ENCODE results near the gene TES.

Gene TES

DNA sequence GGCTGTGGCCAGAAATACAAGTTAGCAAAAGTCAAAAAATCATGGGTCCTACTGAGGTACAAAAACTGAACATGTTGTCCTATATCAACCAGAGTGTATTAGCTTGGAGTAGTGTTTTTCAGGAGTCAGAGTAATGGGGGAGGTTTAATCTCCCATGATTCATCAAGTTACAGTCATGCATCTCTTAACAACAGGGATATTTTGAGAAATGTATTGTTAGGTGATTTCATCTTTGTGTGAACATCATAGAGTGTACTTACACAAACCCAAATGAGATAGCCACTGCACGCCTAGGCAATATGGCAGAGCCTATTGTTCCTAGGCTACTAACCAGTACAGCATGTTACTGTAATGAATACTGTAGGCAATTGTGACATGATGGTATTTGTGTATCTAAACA is 14.9 kb upstream of the TES start:
- FAIRE-seq = no peak

DNA sequence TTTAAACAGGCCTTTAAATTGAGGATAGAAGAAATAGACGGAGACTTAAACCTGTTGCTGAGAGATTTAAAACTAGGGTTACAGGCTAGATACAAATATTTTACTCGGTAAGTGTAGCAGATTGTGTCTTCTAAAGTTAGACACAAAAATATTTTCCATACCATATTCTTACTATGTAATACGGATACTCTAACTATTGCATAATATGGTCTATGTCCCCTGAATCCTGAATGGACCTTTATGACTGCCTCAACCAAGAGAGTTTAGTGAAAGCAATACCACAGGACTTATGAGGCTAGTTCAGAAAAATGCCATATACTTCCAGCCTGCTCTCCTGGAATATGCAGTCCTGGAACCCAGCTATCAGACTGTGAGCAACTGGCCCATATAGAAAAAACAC is 13.4 kb upstream of the TES start:
- no peak for FAIRE-seq

DNA sequence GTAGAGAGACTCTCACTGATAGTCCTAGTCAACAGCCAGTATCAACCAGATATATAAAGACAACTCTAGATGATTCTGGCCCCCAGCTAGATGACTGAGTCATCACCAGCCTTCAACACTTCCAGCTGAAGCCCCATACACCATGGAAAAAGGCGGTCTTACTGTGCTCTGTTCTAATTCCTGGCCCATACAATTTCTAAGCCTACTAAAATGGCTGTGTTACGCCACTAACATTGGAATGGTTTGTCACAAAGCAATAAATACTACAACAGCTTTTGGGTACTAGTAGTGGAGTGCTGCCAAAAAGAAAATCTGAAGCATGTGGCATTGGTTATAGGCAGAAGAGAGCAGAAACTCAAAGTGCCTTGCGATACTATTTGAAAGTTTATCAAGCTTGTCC is 13.0 kb upstream of the TES start:
- FAIRE-seq = no peak

DNA sequence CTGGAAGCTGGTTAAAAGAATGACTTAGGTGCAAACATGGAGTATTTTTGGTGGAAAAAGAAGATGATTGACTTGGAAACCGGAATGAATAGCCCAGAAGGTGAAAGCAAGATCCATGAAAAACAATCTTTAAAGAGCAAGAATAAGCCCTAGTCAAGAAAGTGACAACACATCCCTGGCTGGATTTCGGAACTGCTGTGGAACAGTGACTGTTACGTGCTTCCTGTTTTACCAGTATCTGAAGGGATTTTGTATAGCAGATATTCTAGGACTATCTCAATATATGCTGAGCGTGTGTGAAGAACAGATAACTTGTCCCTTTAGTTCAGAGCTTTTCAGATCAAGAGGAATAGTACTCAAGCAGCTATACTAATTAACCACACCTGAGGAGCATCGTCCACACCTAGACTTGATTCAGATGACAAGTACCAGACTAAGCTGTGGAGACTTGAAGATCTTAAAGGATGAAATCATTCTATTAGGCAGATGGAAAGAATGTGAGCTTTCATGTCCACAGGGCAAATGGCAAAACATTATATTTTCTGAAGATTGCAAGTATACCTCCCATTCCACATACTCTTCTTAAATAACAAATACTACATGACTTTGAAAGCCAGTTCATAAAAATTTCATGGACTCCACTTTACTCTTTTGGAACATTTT is 11.5 kb upstream of the TES start:
- FAIRE-seq = no peak

DNA sequence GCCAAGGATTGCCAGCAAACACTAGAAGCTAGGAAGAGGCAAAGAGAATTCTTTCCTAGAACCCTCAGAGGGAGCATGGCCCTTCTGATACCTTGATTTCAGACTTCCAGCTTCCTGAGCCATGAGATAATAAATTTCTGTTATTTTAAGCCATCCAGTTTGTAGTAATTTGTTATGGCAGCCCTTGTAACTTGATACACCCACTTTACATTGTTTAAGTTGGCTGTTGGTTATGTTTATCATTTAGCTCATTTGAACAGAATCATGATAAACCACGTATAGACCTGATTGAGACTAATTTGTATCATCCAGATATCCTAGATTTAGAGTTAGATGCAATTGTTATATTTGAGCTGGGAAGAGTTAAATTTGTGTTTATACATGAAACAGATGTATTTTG is 9.4 kb upstream of the TES start:
- no peak for FAIRE-seq

GRCh38 chr7:116206141-116206540 is 4.2 kb upstream of the TES start:
- FAIRE-seq = no peak

- FAIRE-seq = no peak
These were observed 1.4 kb upstream of the TES start for GRCh38 chr7:116208919-116209318.

DNA sequence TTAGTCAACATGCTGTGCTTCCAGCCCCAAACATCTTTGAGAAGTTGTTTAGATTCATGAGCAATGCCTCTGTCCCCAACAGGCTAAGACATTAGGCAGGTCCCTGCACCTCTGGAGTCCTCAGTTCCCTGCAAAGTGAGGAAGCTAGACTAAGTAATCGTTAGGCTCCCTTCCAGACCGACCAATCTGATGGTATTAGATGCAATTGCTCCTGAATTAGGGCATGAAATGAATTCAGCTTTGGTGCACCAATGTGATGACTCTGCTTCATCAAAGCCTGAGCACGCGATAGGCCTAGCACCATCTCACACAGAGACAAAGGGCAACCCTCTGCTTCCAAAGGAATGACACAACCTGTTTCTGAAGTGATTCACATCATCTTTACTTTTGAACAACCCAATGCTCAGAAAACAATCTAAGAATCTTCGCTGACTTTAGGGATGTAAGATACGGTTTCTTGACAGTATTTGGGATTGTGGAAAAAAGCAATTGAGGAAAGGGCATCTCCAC is 723 bp upstream of the TES start:
- FAIRE-seq = no peak

- no peak for FAIRE-seq
These were observed 920 bp downstream of the TES start for GRCh38 chr7:116211006-116211912.

DNA sequence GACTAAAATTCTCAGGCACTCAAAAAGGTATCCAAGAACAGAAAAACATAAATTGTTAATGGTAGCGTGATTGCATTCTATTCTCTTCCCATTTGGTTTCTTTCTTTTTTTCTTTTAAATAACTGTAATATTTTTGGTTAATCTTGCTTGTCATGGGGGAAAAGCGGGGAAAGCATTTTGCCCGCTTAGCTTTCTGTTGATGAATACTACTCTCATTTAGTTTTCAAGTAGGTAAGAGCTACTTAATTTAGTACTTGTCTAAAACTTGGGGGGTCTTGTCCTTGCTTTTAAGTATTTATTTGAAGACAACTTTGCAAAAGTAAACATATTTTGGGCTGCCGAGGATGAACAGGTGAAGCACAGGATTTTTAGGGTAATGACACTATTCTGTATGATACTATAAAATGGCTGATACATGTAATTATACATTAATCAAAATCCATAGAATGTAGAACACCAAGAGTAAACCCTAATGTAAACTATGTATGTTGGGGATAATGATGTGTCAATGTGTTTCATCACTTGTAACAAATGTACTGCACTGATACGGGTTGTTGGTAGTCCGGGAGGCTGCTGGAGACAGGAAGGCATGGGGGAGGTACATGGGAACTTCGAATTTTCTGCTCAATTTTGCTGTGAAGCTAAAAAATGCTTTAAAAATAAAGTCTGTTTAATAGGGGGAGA is 1.7 kb downstream of the TES start:
- peak; percentile 15 for FAIRE-seq

GRCh38 chr7:116212869-116213268 is 2.5 kb downstream of the TES start:
- peak; percentile 85 for FAIRE-seq

DNA sequence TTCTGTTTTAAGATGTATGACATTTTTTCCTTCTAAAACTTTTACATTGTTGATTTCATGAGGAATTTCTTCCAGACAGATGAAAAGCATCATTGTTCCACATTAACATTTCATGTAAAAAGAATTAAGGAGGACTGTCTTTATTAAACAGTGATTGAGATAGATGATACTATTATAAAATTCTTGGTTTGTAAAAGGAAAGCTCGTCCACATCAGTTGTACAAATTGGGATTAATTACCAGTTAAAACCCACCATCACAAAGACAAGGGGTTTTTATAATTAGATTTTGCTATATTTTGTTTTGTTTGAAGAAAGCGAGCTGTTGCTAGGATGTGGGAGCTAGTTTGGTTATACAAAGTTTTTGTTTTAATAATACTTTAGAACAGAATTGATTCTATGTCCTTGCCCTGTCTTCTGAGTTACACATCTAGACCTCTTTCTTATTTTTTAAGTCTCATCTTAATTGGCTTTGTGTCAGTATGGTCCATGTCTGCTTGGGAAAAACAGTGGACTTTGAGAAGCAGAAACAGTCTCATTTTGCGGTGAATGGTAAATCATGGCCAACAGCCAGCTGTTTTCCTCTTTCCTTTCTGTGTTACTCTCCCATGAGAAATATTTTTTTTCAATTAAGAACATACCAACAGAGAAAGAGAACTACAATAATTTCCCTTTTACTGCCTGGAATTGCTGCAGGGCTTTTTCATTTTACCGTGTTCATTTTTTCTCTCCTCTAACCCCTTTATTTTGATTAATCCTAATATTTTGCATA is 3.2 kb downstream of the TES start:
- FAIRE-seq = no peak

- no peak for FAIRE-seq
These were observed 4.6 kb downstream of the TES start for GRCh38 chr7:116214921-116215320.

- FAIRE-seq = no peak
These were observed 5.2 kb downstream of the TES start for GRCh38 chr7:116215551-116215950.

DNA sequence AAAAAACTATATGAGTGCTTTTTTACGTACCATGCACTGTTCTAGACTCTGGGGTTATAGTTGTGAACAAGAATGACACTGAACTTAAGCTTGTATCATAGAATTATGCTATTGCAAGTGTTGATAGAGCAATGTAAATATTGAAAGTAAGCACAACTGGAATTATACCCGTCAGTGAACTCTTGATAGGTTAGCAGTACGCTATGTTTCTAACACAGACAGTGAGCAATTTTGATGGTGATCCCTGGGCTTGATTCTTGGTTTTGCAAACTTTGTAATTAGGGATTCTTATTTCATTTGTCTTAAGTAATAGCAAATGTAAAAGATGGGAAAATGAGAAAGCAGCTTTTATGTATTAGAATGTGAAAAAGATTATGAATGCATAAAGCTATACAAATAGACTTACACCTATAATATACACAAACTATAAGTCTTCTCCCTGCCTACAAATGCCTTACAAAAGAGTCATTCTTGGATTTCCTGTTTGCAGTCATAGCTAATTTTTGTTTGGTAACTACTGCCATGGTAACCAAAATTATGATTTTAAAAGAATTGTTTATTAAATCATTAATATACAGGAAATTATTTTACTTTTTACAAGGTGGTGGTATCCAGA is 6.7 kb downstream of the TES start:
- FAIRE-seq = no peak

DNA sequence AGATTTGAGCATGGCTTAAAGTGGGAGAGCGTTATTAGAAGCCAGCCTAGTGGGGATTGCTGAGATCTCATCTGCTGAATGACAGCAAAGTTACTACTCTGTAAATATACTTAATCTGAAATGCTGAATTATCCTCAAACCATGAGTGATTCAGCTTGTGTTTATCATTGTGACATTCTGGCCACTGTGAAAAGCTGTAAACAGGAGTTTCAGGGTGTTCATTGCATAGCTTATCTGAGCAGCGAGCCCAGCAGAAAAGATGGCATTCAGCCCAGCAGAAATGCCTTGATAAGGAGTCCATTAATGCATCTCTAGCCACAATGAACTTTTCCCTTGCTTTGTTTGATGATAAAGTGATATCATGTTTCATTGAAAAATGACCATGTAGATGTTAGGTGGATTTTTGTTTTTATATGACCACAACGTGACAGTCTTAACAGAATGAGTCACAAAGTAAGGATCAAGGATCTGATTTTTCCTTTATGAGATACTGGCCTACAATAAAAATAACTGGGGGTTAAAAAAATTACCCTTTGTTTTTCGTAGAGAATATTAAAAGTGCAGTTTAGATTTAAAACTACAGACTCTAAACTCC is 7.8 kb downstream of the TES start:
- peak; percentile 39 for FAIRE-seq

- no peak for FAIRE-seq
These were observed 8.4 kb downstream of the TES start for GRCh38 chr7:116218747-116219146.

DNA sequence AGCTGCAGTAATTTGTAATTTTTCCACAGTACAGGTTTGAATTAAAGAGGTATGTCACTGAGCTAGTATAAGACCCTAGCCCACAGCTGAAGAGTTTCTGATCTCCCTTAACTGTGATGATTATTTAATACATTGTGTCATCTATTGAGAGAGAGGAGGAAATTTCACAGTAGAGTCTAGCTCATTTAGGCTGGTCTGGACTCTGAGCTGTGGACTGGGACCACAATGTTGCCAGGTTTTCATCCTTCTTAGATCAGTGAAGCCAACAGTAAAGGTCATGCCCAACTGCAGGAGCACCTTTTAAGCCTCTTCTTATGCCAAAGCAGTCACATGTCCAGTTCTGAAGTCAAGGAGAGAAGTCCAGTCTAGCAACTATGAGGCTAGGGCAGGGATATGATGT is 8.9 kb downstream of the TES start:
- FAIRE-seq = no peak

DNA sequence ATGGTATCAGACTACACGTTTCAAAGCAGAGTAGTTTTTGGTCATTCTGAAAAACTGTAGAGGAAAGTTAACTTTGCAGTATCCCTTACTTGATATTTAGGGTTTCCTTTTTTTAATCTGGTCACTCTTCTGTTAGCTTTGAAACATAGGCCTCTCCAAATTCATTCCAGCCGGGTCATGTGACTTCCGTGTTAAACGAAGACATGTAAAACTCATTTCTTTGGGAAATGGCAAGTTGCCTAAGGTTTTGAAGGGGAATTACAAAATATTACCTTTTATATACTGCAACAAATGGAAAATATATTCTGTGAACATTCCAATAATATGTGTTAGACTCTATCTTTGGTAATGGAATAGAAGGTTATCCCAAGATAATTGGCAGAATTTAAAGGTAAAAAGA is 9.5 kb downstream of the TES start:
- no peak for FAIRE-seq

- FAIRE-seq = no peak
These were observed 12.2 kb downstream of the TES start for GRCh38 chr7:116222501-116222900.

DNA sequence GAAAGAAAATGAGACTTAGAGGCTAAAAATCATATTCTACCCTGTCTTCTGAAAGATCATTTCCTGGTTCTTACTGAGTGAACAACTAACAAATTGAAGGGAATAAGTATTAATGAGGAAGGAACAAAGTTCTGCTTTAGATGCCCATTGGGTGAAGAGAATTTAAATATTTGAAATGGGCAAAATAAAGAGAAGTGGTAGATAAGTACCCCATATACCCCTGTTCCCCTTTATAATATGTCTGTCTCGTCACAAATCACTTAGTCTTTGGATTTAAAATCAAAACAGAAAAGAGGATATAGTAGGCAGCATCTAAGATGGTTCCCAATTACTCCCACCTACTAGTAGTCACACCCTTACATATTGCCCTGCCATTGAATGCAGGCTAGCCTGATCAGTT is 13.2 kb downstream of the TES start:
- no peak for FAIRE-seq

DNA sequence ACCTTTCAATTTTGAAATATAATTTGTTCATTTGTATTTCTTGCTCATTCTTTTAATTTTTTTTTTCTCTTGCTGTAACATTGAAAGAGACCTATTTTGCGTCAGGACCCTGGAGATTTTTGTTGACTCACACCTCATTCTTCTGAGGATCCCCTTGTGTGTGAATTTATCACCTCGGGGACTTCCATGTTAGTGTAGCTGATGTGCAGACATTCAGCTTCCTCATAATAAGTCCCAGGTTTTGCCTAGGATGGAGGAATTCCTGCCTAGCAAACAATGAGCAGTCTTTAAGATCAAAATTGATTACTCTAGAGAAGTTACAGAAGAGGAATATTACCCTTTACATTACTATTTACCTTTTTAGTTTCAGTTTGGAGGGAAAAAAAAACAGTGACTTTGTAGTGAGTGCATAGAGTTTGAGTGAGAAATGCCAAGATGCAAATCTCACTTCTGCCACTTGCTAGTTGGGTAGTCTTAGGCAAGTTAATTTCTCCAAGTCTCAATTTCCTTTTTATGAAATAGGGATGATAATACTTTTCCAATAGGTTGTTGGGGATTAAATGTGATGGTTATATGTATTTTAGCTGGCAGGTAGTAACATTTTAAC is 14.3 kb downstream of the TES start:
- FAIRE-seq = no peak

Data from TTC549 (cell line).